CD4-positive, alpha-beta memory T cell (primary cell): ENCODE results near the gene NUDT6. TPM values are rescaled to one million over a fixed set of nuclear protein-coding genes. Genes with fewer than 3 reads are reported as not detected.
"Not testable (repeated sequence)": the region's sequence is repeated elsewhere in the genome, so short reads cannot be mapped to it uniquely, and the experiment has no call there.

Experiments used
- CTCF ChIA-PET: fragments of 350-600 bp; sonication (Branson Sonifier 250); formaldehyde crosslinking; loops from one replicate; lab custom pipeline; 2021; ENCODE audit warnings: inconsistent platforms; ENCODE audit not compliant: partially characterized antibody; lab: Charles Lee
- POLR2A ChIA-PET: fragments of 350-600 bp; sonication (Branson Sonifier 250); formaldehyde crosslinking; loops from one replicate; lab custom pipeline; 2021; ENCODE audit not compliant: partially characterized antibody; lab: Charles Lee
- DNase-seq, 5 donors: peaks; one replicate each; pipeline versions ENCODE4 v3.0.0 to v3.0.0-alpha.2; 2020 to 2022; ENCODE audit warnings: mixed read lengths in 1 of 5
- H3K27ac ChIP-seq: one replicate; pipeline ENCODE4 v1.7.0; 2013; ENCODE audit warnings: low read depth, low read length
- H3K27me3 ChIP-seq: 2 replicates; pipeline ENCODE4 v1.7.0; 2013; ENCODE audit warnings: mild to moderate bottlenecking, low read length, moderate library complexity; ENCODE audit not compliant: insufficient read depth
- H3K36me3 ChIP-seq: 2 replicates; pipeline ENCODE4 v1.7.0; 2013; ENCODE audit warnings: mild to moderate bottlenecking, low read length, moderate library complexity; ENCODE audit not compliant: insufficient read depth
- H3K4me1 ChIP-seq: 2 replicates; pipeline ENCODE4 v1.7.0; 2013; ENCODE audit warnings: mild to moderate bottlenecking, low read length, moderate library complexity; ENCODE audit not compliant: insufficient read depth
- H3K4me3 ChIP-seq, 2 donors: one replicate each; pipeline ENCODE4 v1.7.0; 2013; ENCODE audit warnings: low read length in 2 of 2, mild to moderate bottlenecking in 1 of 2
- H3K9me3 ChIP-seq, 2 donors: one replicate each; pipeline ENCODE4 v1.7.0; 2013; ENCODE audit warnings: low read length in 2 of 2, control low read depth in 1 of 2; ENCODE audit not compliant: control insufficient read depth in 1 of 2
- H3K27ac Mint-ChIP-seq, 7 donors: one replicate each; pipeline ENCODE4 v1.8.0; 2020 to 2021; ENCODE audit warnings: mixed read lengths in 7 of 7, mild to moderate bottlenecking in 6 of 7, inconsistent platforms in 3 of 7, moderate library complexity in 3 of 7
- H3K27me3 Mint-ChIP-seq, 2 donors: one replicate each; pipeline ENCODE4 v1.8.0; 2020 to 2021; ENCODE audit warnings: mixed read lengths in 2 of 2
- H3K36me3 Mint-ChIP-seq, 2 donors: one replicate each; pipeline ENCODE4 v1.8.0; 2020 to 2021; ENCODE audit warnings: mixed read lengths in 2 of 2, inconsistent platforms in 1 of 2, mild to moderate bottlenecking in 1 of 2
- H3K4me1 Mint-ChIP-seq, 4 donors: one replicate each; pipeline ENCODE4 v1.8.0; 2020 to 2021; ENCODE audit warnings: mixed read lengths in 4 of 4, mild to moderate bottlenecking in 1 of 4
- H3K4me3 Mint-ChIP-seq, 8 donors: one replicate each; pipeline ENCODE4 v1.8.0; 2020 to 2021; ENCODE audit warnings: mixed read lengths in 8 of 8, mild to moderate bottlenecking in 7 of 8, moderate library complexity in 6 of 8, inconsistent platforms in 3 of 8
- H3K9me3 Mint-ChIP-seq, 8 donors: one replicate each; pipeline ENCODE4 v1.8.0; 2020 to 2021; ENCODE audit warnings: mixed read lengths in 8 of 8, mild to moderate bottlenecking in 5 of 8, inconsistent platforms in 3 of 8, moderate library complexity in 1 of 8
- intact Hi-C: fragments of 100-400 bp; cut with micrococcal nuclease; formaldehyde crosslinking; loops from one replicate; pipeline ENCODE4 v1.15.1; 2023
- polyA plus RNA-seq, 2 donors: library from polyadenylated mRNA; unstranded; fragments of 300-500 nt; fragmentation: Illumina TruSeq; gene quantifications; one replicate each; pipeline ENCODE4 v1.2.3, GENCODE V29; 2021
- total RNA-seq, 2 experiments: library from RNA; stranded (reverse); gene quantifications; one replicate each; pipeline ENCODE4 v1.2.3, GENCODE V29; 2021

Gene NUDT6
- total and polyA plus RNA-seq, 4 experiments from 2014 or later: 2.8 to 4.3 (median 3.6) TPM

GRCh38 chr4:122882857-122883735 is 39.3 kb downstream of the NUDT6 start:
- Mint-ChIP-seq H3K27ac (no peak overlapping the region), H3K36me3 (peaks cover 0 to 6% of the 10 kb centered on the region in 2 donors), H3K4me1 (no peaks in the 10 kb centered on the region), H3K9me3 (peaks cover 0 to 14% (median 8%) of the 10 kb centered on the region in 8 donors), H3K27me3 (peaks cover 0 to 2% of the 10 kb centered on the region in 2 donors), H3K4me3 (no peak overlapping the region)
- DNase-seq: no peak
- H3K9me3 ChIP-seq: no peaks in the 10 kb centered on the region
- ChIA-PET CTCF (interaction anchor here (1.3 kb wide), 1 partner anchor 13 kb away, joined by 4 read pairs; no protein-coding TSS in a partner anchor), POLR2A (no interaction called here)
- H3K36me3 ChIP-seq: no peaks in the 10 kb centered on the region
- no peaks in the 10 kb centered on the region for H3K4me1 ChIP-seq
- H3K27me3 ChIP-seq: no peaks in the 10 kb centered on the region
- intact Hi-C loops: no loop called here
- no peak overlapping the region for H3K27ac ChIP-seq
- H3K4me3 ChIP-seq: no peak overlapping the region

GRCh38 chr4:122879001-122879400 is 43.4 kb downstream of the NUDT6 start:
- intact Hi-C loops: no loop called here
- Histone ChIP-seq H3K27me3 (no peaks in the 10 kb centered on the region), H3K9me3 (no peaks in the 10 kb centered on the region), H3K4me3 (no peak overlapping the region), H3K4me1 (no peaks in the 10 kb centered on the region), H3K36me3 (no peaks in the 10 kb centered on the region), H3K27ac (no peak overlapping the region)
- ChIA-PET CTCF (no interaction called here), POLR2A (no interaction called here)
- Mint-ChIP-seq H3K4me1 (no peaks in the 10 kb centered on the region), H3K9me3 (peaks cover 0 to 14% (median 8%) of the 10 kb centered on the region in 8 donors), H3K4me3 (no peak overlapping the region), H3K27me3 (peaks cover 3 to 8% of the 10 kb centered on the region in 2 donors), H3K36me3 (peaks cover 0 to 6% of the 10 kb centered on the region in 2 donors), H3K27ac (no peak overlapping the region)
- no peak for DNase-seq

GRCh38 chr4:122876456-122876855 is 45.9 kb downstream of the NUDT6 start:
- CTCF ChIA-PET: no interaction called here

GRCh38 chr4:122875949-122876348 is 46.4 kb downstream of the NUDT6 start:
- CTCF ChIA-PET: no interaction called here
- H3K36me3 Mint-ChIP-seq: peaks cover 0 to 3% of the 10 kb centered on the region in 2 donors
- peaks cover 17 to 23% of the 10 kb centered on the region in 2 donors for H3K27me3 Mint-ChIP-seq

More at GRCh38 chr4:122876456-122876855, 45.9 kb downstream of the NUDT6 start:
- H3K4me1 Mint-ChIP-seq: no peaks in the 10 kb centered on the region
- Histone ChIP-seq H3K27ac (no peak overlapping the region), H3K4me3 (no peak overlapping the region), H3K27me3 (no peaks in the 10 kb centered on the region), H3K9me3 (no peaks in the 10 kb centered on the region), H3K4me1 (no peaks in the 10 kb centered on the region), H3K36me3 (no peaks in the 10 kb centered on the region)
- no peak overlapping the region for H3K27ac Mint-ChIP-seq
- peaks cover 2 to 12% (median 5%) of the 10 kb centered on the region in 8 donors for H3K9me3 Mint-ChIP-seq
- POLR2A ChIA-PET: no interaction called here
- no peak overlapping the region for H3K4me3 Mint-ChIP-seq
- DNase-seq: no peak
- intact Hi-C loops: no loop called here
- H3K27me3 Mint-ChIP-seq: peaks cover 17 to 18% of the 10 kb centered on the region in 2 donors
- peaks cover 0 to 3% of the 10 kb centered on the region in 2 donors for H3K36me3 Mint-ChIP-seq

GRCh38 chr4:122873821-122874593 is 48.4 kb downstream of the NUDT6 start:
- ChIA-PET POLR2A (no interaction called here), CTCF (no interaction called here)
- Mint-ChIP-seq H3K36me3 (no peaks in the 10 kb centered on the region), H3K9me3 (peaks cover 0 to 9% (median 2%) of the 10 kb centered on the region in 8 donors), H3K4me3 (no peak overlapping the region), H3K27me3 (peaks cover 17 to 28% of the 10 kb centered on the region in 2 donors), H3K4me1 (peaks cover 0 to 1% (median under 1%) of the 10 kb centered on the region in 4 donors), H3K27ac (no peak overlapping the region)
- intact Hi-C loops: no loop called here
- DNase-seq: no peak
- Histone ChIP-seq H3K4me3 (no peak overlapping the region), H3K9me3 (no peaks in the 10 kb centered on the region), H3K36me3 (no peaks in the 10 kb centered on the region), H3K27me3 (no peaks in the 10 kb centered on the region), H3K27ac (no peak overlapping the region), H3K4me1 (no peaks in the 10 kb centered on the region)

More at GRCh38 chr4:122875949-122876348, 46.4 kb downstream of the NUDT6 start:
- no peaks in the 10 kb centered on the region for H3K4me1 ChIP-seq
- no peak overlapping the region for H3K4me3 Mint-ChIP-seq
- H3K27ac Mint-ChIP-seq: no peak overlapping the region
- no peaks in the 10 kb centered on the region for H3K9me3 ChIP-seq
- H3K27ac ChIP-seq: no peak overlapping the region
- POLR2A ChIA-PET: no interaction called here
- no peaks in the 10 kb centered on the region for H3K36me3 ChIP-seq
- no peak for DNase-seq
- intact Hi-C loops: no loop called here
- peaks cover 0 to 7% (median 4%) of the 10 kb centered on the region in 8 donors for H3K9me3 Mint-ChIP-seq
- no peaks in the 10 kb centered on the region for H3K4me1 Mint-ChIP-seq
- H3K4me3 ChIP-seq: no peak overlapping the region
- no peaks in the 10 kb centered on the region for H3K27me3 ChIP-seq

GRCh38 chr4:122873146-122873545 is 49.3 kb downstream of the NUDT6 start:
- Histone ChIP-seq H3K4me1 (no peaks in the 10 kb centered on the region), H3K27ac (no peak overlapping the region), H3K9me3 (no peaks in the 10 kb centered on the region), H3K36me3 (no peaks in the 10 kb centered on the region), H3K4me3 (no peak overlapping the region), H3K27me3 (no peaks in the 10 kb centered on the region)
- ChIA-PET POLR2A (no interaction called here), CTCF (no interaction called here)
- peaks cover 17 to 28% of the 10 kb centered on the region in 2 donors for H3K27me3 Mint-ChIP-seq
- intact Hi-C loops: no loop called here
- H3K27ac Mint-ChIP-seq: no peak overlapping the region
- no peak for DNase-seq
- peaks cover 0 to 13% (median 4%) of the 10 kb centered on the region in 8 donors for H3K9me3 Mint-ChIP-seq
- H3K4me1 Mint-ChIP-seq: peaks cover 0 to 8% (median 3%) of the 10 kb centered on the region in 4 donors
- no peaks in the 10 kb centered on the region for H3K36me3 Mint-ChIP-seq
- no peak overlapping the region for H3K4me3 Mint-ChIP-seq

- H3K36me3 ChIP-seq, CTCF ChIA-PET, H3K4me3 ChIP-seq, H3K27me3 ChIP-seq, H3K27ac ChIP-seq, H3K4me3 Mint-ChIP-seq, H3K27ac Mint-ChIP-seq, H3K9me3 ChIP-seq, intact Hi-C loops, POLR2A ChIA-PET, H3K36me3 Mint-ChIP-seq, DNase-seq, H3K4me1 Mint-ChIP-seq, H3K4me1 ChIP-seq: not testable (repeated sequence)
- H3K9me3 Mint-ChIP-seq: peaks cover 0 to 13% (median 4%) of the 10 kb centered on the region in 8 donors
- peaks cover 10 to 25% of the 10 kb centered on the region in 2 donors for H3K27me3 Mint-ChIP-seq
Observed at GRCh38 chr4:122868235-122868634, 54.2 kb downstream of the NUDT6 start.
